Heart right ventricle (tissue), 16 donors: ENCODE measurements around the gene DEFB131B. TPM values are rescaled to one million over a fixed set of nuclear protein-coding genes. Genes with fewer than 3 reads are reported as not detected.
"Not testable (repeated sequence)": the region's sequence is repeated elsewhere in the genome, so short reads cannot be mapped to it uniquely, and the experiment has no call there.

Experiments
- ATAC-seq, 8 donors: fragments of 200-7000 bp; cut with Tn5 transposase; one replicate each; pipeline ENCODE4 v1.9.1; 2020; ENCODE audit warnings: mild to moderate bottlenecking in 8 of 8, moderate library complexity in 8 of 8, moderate number of reproducible peaks in 1 of 8
- DNase-seq, 2 donors: peaks; one replicate each; pipeline ENCODE4 v3.0.0-alpha.2; 2020
- H3K27ac ChIP-seq, 10 donors: fragments of 200-600 bp; sonication (generic) in 2 of 10; one replicate each; pipeline versions ENCODE4 v1.5.0 to v1.8.0; 2020 to 2022; ENCODE audit warnings: mild to moderate bottlenecking in 3 of 10
- H3K27me3 ChIP-seq, 7 donors: fragments of 200-600 bp; one replicate each; pipeline ENCODE4 v1.8.0; 2021 to 2022; ENCODE audit warnings: mild to moderate bottlenecking in 2 of 7
- H3K36me3 ChIP-seq, 9 donors: fragments of 200-600 bp; sonication (generic) in 1 of 9; one replicate each; pipeline versions ENCODE4 v1.5.0 to v1.8.0; 2020 to 2022; ENCODE audit warnings: mild to moderate bottlenecking in 2 of 9
- H3K4me1 ChIP-seq, 9 donors: fragments of 200-600 bp; sonication (generic) in 1 of 9; one replicate each; pipeline versions ENCODE4 v1.5.0 to v1.8.0; 2020 to 2022; ENCODE audit warnings: mild to moderate bottlenecking in 4 of 9
- H3K4me3 ChIP-seq, 10 donors: fragments of 200-600 bp; sonication (generic) in 2 of 10; one replicate each; pipeline versions ENCODE4 v1.5.0 to v1.8.0; 2020 to 2022; ENCODE audit warnings: mild to moderate bottlenecking in 7 of 10, moderate library complexity in 2 of 10
- H3K9me3 ChIP-seq, 11 donors: fragments of 200-600 bp in 10 of 11; sonication (generic) in 2 of 11; one replicate each; pipeline versions ENCODE4 v1.5.0 to v1.8.0; 2013 to 2022; ENCODE audit warnings: mild to moderate bottlenecking in 2 of 11, control low read depth in 1 of 11, moderate library complexity in 1 of 11
- CTCF ChIP-seq, 9 donors: fragments of 200-600 bp; sonication (generic) in 2 of 9; IDR thresholded peaks; one replicate each; pipeline versions ENCODE4 v1.5.0 to v1.8.0; 2021 to 2022; ENCODE audit warnings: antibody characterized with exemption in 9 of 9, mild to moderate bottlenecking in 5 of 9, moderate library complexity in 1 of 9
- WGBS, 2 donors: extraction: QIAGEN DNeasy Blood & Tissue Kit; methylation state at CpG; one replicate each; pipeline ENCODE4 v1.1.7; 2013; ENCODE audit warnings: inconsistent platforms in 1 of 2; 5-methylcytosine and 5-hydroxymethylcytosine counted together
- intact Hi-C, 10 donors: fragments of 100-400 bp; cut with DNase I; formaldehyde crosslinking; loops; one replicate each; pipeline versions ENCODE4 v1.11.1 to v1.14.2; 2022
- polyA plus RNA-seq, 2 donors: library from polyadenylated mRNA; stranded (reverse); fragments of 200-250 nt; gene quantifications; one replicate each; pipeline ENCODE4 v1.2.3, GENCODE V29; 2013
- total RNA-seq, 10 donors: library from RNA; stranded (reverse); fragmentation: NEBNext Ultra II Directional in 3 of 10; extraction: Animal tissue kit (Norgen Biotek cat#: 25700) in 3 of 10; gene quantifications; one replicate each; pipeline versions ENCODE4 v1.2.1 to v1.2.4, GENCODE V29; 2021 to 2023
- donor health status: Arrhythmogenic right ventricular cardiomyopathy.
- donor health status: ischemic (EF 13 %, LVEDD 7.1; RV severe dilation, severe dysfunction).
- donor health status: healthy with polysubstance abuse.
- donor health status: DM: no; HTN: yes; CAD: no.
- donor health status: DM: no; HTN: no; CAD: no.
- donor health status: ischemic (EF 25% LVEDD 6.9; RV normal size, moderate dysfunction).
- donor health status: ischemic (EF 25% LVEDD 5.7; RV mildly dilated, moderate dysfunction).
- donor health status: healthy.
- donor health status: DM: yes; HTN: yes; CAD: no.
- donor health status: Ischemic cardiomyopathy.
- donor health status: ischemic (EF 35%, LVEDD 5.7; RV mildly dilated, moderate dysfunction).
- donor health status: nonischemic (EF 11% LVEDD 7.7; RV severe dilation, severe dysfunction).
- donor health status: DM: yes; HTN: yes; CAD: no.
- donor health status: PGD.
- donor health status: ischemic (EF 29% LVEDD 5.4; RV normal size, mild dysfunction).
- donor health status: nonischemic (EF 23%, LVEDD 6.1; RV moderate dilation, normal function).

Gene DEFB131B
- total and polyA plus RNA-seq, 12 donors, result not detected

GRCh38 chr11:71895961-71896360, 17.7 kb downstream of the DEFB131B start:
- ATAC-seq (no peak), DNase-seq (no peak)
- Histone ChIP-seq H3K4me1 (no peaks in the 10 kb centered on the region), H3K36me3 (no peaks in the 10 kb centered on the region), H3K27me3 (no peaks in the 10 kb centered on the region), H3K4me3 (no peak overlapping the region), H3K9me3 (peaks cover 0 to 2% (median 0%) of the 10 kb centered on the region in 11 donors), H3K27ac (no peak overlapping the region)
- no peak for TF ChIP-seq CTCF (IDR thresholded peaks at IDR 0.05)
- intact Hi-C loops, result no loop called here
- 93 to 94% methylated on average over 12 of the region's 12 CpGs for WGBS, 2 donors

GRCh38 chr11:71901137-71901536, 22.9 kb downstream of the DEFB131B start:
- H3K4me1 ChIP-seq, intact Hi-C loops, H3K27ac ChIP-seq, H3K9me3 ChIP-seq, H3K4me3 ChIP-seq, DNase-seq, ATAC-seq, H3K27me3 ChIP-seq: not testable (repeated sequence)
- peaks cover 0 to 23% (median 0%) of the 10 kb centered on the region in 9 donors for H3K36me3 ChIP-seq
- 81 to 86% methylated on average over 14 of the region's 14 CpGs for WGBS, 2 donors

- no peak overlapping the region for H3K27ac ChIP-seq
- no peaks in the 10 kb centered on the region for H3K27me3 ChIP-seq
- 87 to 93% methylated on average over 9 of the region's 9 CpGs for WGBS, 2 donors
- H3K4me3 ChIP-seq, result no peak overlapping the region
- no peak for DNase-seq
- H3K9me3 ChIP-seq, result no peaks in the 10 kb centered on the region
- intact Hi-C loops, result no loop called here
- H3K36me3 ChIP-seq, result peaks cover 0 to 44% (median 0%) of the 10 kb centered on the region in 9 donors
- TF ChIP-seq CTCF (IDR thresholded peaks at IDR 0.05), result no peak
- ATAC-seq, result no peak
- no peaks in the 10 kb centered on the region for H3K4me1 ChIP-seq
Observed at GRCh38 chr11:71908218-71908617, 30.0 kb downstream of the DEFB131B start.

GRCh38 chr11:71910775-71911174, 32.5 kb downstream of the DEFB131B start:
- WGBS, 2 donors, result 90% methylated on average over 5 of the region's 5 CpGs
- H3K4me1 ChIP-seq, intact Hi-C loops, H3K9me3 ChIP-seq, H3K27ac ChIP-seq, ATAC-seq, DNase-seq, H3K27me3 ChIP-seq, H3K4me3 ChIP-seq: not testable (repeated sequence)
- H3K36me3 ChIP-seq, result peaks cover 0 to 55% (median 13%) of the 10 kb centered on the region in 9 donors

- intact Hi-C loops, DNase-seq, H3K4me3 ChIP-seq, H3K9me3 ChIP-seq, H3K4me1 ChIP-seq, H3K27me3 ChIP-seq, ATAC-seq, H3K27ac ChIP-seq: not testable (repeated sequence)
- 85% methylated on average over 10 of the region's 10 CpGs for WGBS, 2 donors
- peaks cover 0 to 62% (median 16%) of the 10 kb centered on the region in 9 donors for H3K36me3 ChIP-seq
Observed at GRCh38 chr11:71911321-71911985, 33.2 kb downstream of the DEFB131B start.

- WGBS, 2 donors, result 95 to 96% methylated on average over 9 to 10 of the region's 10 CpGs
- peaks cover 0 to 63% (median 16%) of the 10 kb centered on the region in 9 donors for H3K36me3 ChIP-seq
- not testable (repeated sequence) for H3K4me3 ChIP-seq
Observed at GRCh38 chr11:71911986-71912340, 33.7 kb downstream of the DEFB131B start.

More at GRCh38 chr11:71911986-71912340, 33.7 kb downstream of the DEFB131B start:
- ATAC-seq, H3K4me1 ChIP-seq, H3K27ac ChIP-seq, H3K9me3 ChIP-seq, H3K27me3 ChIP-seq, DNase-seq, intact Hi-C loops: not testable (repeated sequence)
